ENCODE results near the gene OLFML2A. TPM values are rescaled to one million over a fixed set of nuclear protein-coding genes. Genes with fewer than 3 reads are reported as not detected.
"Not testable (repeated sequence)": the region's sequence is repeated elsewhere in the genome, so short reads cannot be mapped to it uniquely, and the experiment has no call there.

Gene OLFML2A
- 7.0 and 16.4 TPM in 2 replicates for total RNA-seq

- no peak for DNase-seq (ENCODE audit: low read depth)
- TF ChIP-seq, protein P1, sequence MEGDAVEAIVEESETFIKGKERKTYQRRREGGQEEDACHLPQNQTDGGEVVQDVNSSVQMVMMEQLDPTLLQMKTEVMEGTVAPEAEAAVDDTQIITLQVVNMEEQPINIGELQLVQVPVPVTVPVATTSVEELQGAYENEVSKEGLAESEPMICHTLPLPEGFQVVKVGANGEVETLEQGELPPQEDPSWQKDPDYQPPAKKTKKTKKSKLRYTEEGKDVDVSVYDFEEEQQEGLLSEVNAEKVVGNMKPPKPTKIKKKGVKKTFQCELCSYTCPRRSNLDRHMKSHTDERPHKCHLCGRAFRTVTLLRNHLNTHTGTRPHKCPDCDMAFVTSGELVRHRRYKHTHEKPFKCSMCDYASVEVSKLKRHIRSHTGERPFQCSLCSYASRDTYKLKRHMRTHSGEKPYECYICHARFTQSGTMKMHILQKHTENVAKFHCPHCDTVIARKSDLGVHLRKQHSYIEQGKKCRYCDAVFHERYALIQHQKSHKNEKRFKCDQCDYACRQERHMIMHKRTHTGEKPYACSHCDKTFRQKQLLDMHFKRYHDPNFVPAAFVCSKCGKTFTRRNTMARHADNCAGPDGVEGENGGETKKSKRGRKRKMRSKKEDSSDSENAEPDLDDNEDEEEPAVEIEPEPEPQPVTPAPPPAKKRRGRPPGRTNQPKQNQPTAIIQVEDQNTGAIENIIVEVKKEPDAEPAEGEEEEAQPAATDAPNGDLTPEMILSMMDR (IDR thresholded peaks at IDR 0.05; ENCODE audit: insufficient read depth, low read length, poor library complexity, severe bottlenecking) = peak; percentile 5
Observed at GRCh38 chr9:124776954-124777648, at the start of gene OLFML2A. Gene OLFML2A (plus strand): TSS chr9:124777133. CDS start chr9:124777271, 138 bp downstream.

DNA sequence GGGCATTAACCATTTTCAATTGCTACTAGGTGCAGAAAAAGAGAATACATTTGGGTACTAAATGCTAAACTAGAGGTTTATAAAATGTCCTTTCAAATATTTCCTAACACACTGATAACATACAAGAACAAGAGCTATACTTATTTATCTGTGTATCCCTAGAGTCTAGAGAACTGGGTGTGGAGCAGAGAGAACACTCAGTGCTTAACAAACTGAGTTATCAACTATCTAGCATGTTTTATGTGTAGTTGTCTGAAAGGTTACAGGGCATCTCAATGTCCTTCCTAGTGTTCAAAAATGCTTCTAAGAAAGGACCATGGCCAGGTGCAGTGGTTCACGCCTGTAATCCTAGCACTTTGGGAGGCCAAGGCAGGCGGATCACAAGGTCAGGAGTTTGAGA lies 46.2 kb upstream of the OLFML2A start:
- Histone ChIP-seq H3K36me3 (ENCODE audit: control insufficient read depth, insufficient read depth, low read length) (no peaks in the 10 kb centered on the region), H3K4me3 (ENCODE audit: low read depth, low read length) (no peak overlapping the region), H3K27me3 (ENCODE audit: control insufficient read depth, insufficient read depth, low read length) (no peaks in the 10 kb centered on the region)
- TF ChIP-seq, protein P1 (IDR thresholded peaks at IDR 0.05; ENCODE audit: insufficient read depth, low read length, poor library complexity, severe bottlenecking) = no peak
- no peak for DNase-seq (ENCODE audit: low read depth)

More at GRCh38 chr9:124776954-124777648, at the start of gene OLFML2A:
- Histone ChIP-seq H3K36me3 (ENCODE audit: control insufficient read depth, insufficient read depth, low read length) (no peaks in the 10 kb centered on the region), H3K27me3 (ENCODE audit: control insufficient read depth, insufficient read depth, low read length) (no peaks in the 10 kb centered on the region), H3K4me3 (ENCODE audit: low read depth, low read length) (peak within 1 kb of the TSS; percentile 46)

GRCh38 chr9:124733964-124734740 lies 42.8 kb upstream of the OLFML2A start:
- TF ChIP-seq, protein P1 (IDR thresholded peaks at IDR 0.05; ENCODE audit: insufficient read depth, low read length, poor library complexity, severe bottlenecking) = no peak
- no peak overlapping the region for H3K4me3 ChIP-seq (ENCODE audit: low read depth, low read length)
- no peaks in the 10 kb centered on the region for H3K36me3 ChIP-seq (ENCODE audit: control insufficient read depth, insufficient read depth, low read length)
- DNase-seq (ENCODE audit: low read depth) = no peak
- no peaks in the 10 kb centered on the region for H3K27me3 ChIP-seq (ENCODE audit: control insufficient read depth, insufficient read depth, low read length)

- not testable (repeated sequence) for H3K36me3 ChIP-seq (ENCODE audit: control insufficient read depth, insufficient read depth, low read length); DNase-seq (ENCODE audit: low read depth); H3K4me3 ChIP-seq (ENCODE audit: low read depth, low read length); H3K27me3 ChIP-seq (ENCODE audit: control insufficient read depth, insufficient read depth, low read length)
Observed at GRCh38 chr9:124734741-124735083, 42.2 kb upstream of the OLFML2A start.

GRCh38 chr9:124735121-124735520 lies 41.8 kb upstream of the OLFML2A start:
- H3K27me3 ChIP-seq (ENCODE audit: control insufficient read depth, insufficient read depth, low read length) = no peaks in the 10 kb centered on the region
- H3K36me3 ChIP-seq (ENCODE audit: control insufficient read depth, insufficient read depth, low read length) = no peaks in the 10 kb centered on the region
- TF ChIP-seq, protein P1 (IDR thresholded peaks at IDR 0.05; ENCODE audit: insufficient read depth, low read length, poor library complexity, severe bottlenecking) = no peak
- no peak for DNase-seq (ENCODE audit: low read depth)
- no peak overlapping the region for H3K4me3 ChIP-seq (ENCODE audit: low read depth, low read length)

- not testable (repeated sequence) for DNase-seq (ENCODE audit: low read depth)
Observed at GRCh38 chr9:124738075-124738474, 38.9 kb upstream of the OLFML2A start.

More at GRCh38 chr9:124738075-124738474, 38.9 kb upstream of the OLFML2A start:
- H3K36me3 ChIP-seq (ENCODE audit: control insufficient read depth, insufficient read depth, low read length); H3K27me3 ChIP-seq (ENCODE audit: control insufficient read depth, insufficient read depth, low read length); H3K4me3 ChIP-seq (ENCODE audit: low read depth, low read length): not testable (repeated sequence)
